Stimulated activated CD8-positive, alpha-beta memory T cell treated with anti-CD3 and anti-CD28 coated beads, Interleukin-12 subunit alpha, Interleukin-12 subunit beta, amount 100 ng/mL, for 1 hour (primary cell): ENCODE measurements around the gene VPS26B.
"Not testable (repeated sequence)": the region's sequence is repeated elsewhere in the genome, so short reads cannot be mapped to it uniquely, and the experiment has no call there.

Source experiments
- DNase-seq: peaks from one replicate; pipeline ENCODE4 v3.0.0-alpha.2; 2020; ENCODE audit warnings: low read depth

The VPS26B gene

GRCh38 chr11:134231958-134232659 lies 7.6 kb downstream of the VPS26B start:
- no peak for DNase-seq

GRCh38 chr11:134233729-134234179 lies 9.3 kb downstream of the VPS26B start:
- no peak for DNase-seq

- DNase-seq, result no peak
Measured at GRCh38 chr11:134235399-134235798, 10.9 kb downstream of the VPS26B start.

- DNase-seq, result no peak
Measured at GRCh38 chr11:134236834-134237556, 12.5 kb downstream of the VPS26B start.

- DNase-seq, result no peak
Measured at GRCh38 chr11:134237557-134237922, 13.1 kb downstream of the VPS26B start.

- no peak for DNase-seq
Measured at GRCh38 chr11:134238956-134239355, 14.5 kb downstream of the VPS26B start.

GRCh38 chr11:134240592-134240991 lies 16.1 kb downstream of the VPS26B start:
- DNase-seq, result no peak

- DNase-seq, result no peak
Measured at GRCh38 chr11:134242376-134242775, 17.9 kb downstream of the VPS26B start.

- no peak for DNase-seq
Measured at GRCh38 chr11:134243913-134244312, 19.4 kb downstream of the VPS26B start.

GRCh38 chr11:134244593-134244992 lies 20.1 kb downstream of the VPS26B start:
- no peak for DNase-seq

- no peak for DNase-seq
Measured at GRCh38 chr11:134245434-134245833, 21.0 kb downstream of the VPS26B start.

- DNase-seq, result no peak
Measured at GRCh38 chr11:134246100-134246499, 21.6 kb downstream of the VPS26B start.

- no peak for DNase-seq
Measured at GRCh38 chr11:134246678-134247077, 22.2 kb downstream of the VPS26B start.

GRCh38 chr11:134248910-134249480 lies 24.5 kb downstream of the VPS26B start:
- no peak for DNase-seq

- DNase-seq, result no peak
Measured at GRCh38 chr11:134250246-134250645, 25.8 kb downstream of the VPS26B start.

- DNase-seq, result no peak
Measured at GRCh38 chr11:134250675-134251074, 26.2 kb downstream of the VPS26B start.

- DNase-seq, result no peak
Measured at GRCh38 chr11:134252346-134253187, 28.1 kb downstream of the VPS26B start.

GRCh38 chr11:134253188-134253993 lies 28.9 kb downstream of the VPS26B start, which contains the start of the genes ACAD8 and THYN1:
Gene ACAD8, plus strand, starts transcription at chr11:134253568. Its CDS starts 33 bp downstream, at chr11:134253601.
Gene THYN1, minus strand, starts transcription at chr11:134253352. Its CDS starts 470 bp downstream, at chr11:134252882.
- peak; percentile 92 for DNase-seq

GRCh38 chr11:134254433-134255183 lies 30.1 kb downstream of the VPS26B start:
- DNase-seq, result no peak

- DNase-seq, result not testable (repeated sequence)
Measured at GRCh38 chr11:134255184-134255561, 30.7 kb downstream of the VPS26B start.
